ENCODE results near the gene SNX5. TPM values are rescaled to one million over a fixed set of nuclear protein-coding genes. Genes with fewer than 3 reads are reported as not detected.
A peak's percentile ranks its signal among the peaks of the same experiment; 100 is the strongest.

Gene SNX5
- total and polyA plus RNA-seq, 9 of the 15 experiments (the other 6 are each of a cell fraction or from before 2014, with no cell fraction given): 53.5 to 276 (median 160) TPM

- peak in 1 of 3 experiments; percentile 53; a peak in 2 of 6 replicates for TF ChIP-seq ZBTB11 (CRISPR knock-in tag; IDR thresholded peaks at IDR 0.05)
- peak; percentile 95 for TF ChIP-seq ZFX (CRISPR knock-in tag; IDR thresholded peaks at IDR 0.05)
- TF ChIP-seq NCOA4 (IDR thresholded peaks at IDR 0.05; ENCODE audit: partially characterized antibody): no peak
- TF ChIP-seq HNRNPLL (IDR thresholded peaks at IDR 0.05; ENCODE audit: low read depth, low read length, poor library complexity, severe bottlenecking): peak; percentile 77
- TF ChIP-seq PHF20 (IDR thresholded peaks at IDR 0.05; ENCODE audit: partially characterized antibody): peak; percentile 86
- TF ChIP-seq SRSF7 (optimal IDR thresholded peaks at IDR 0.05; ENCODE audit: low read depth, low read length): no peak
- peak; percentile 77 for TF ChIP-seq SNIP1 (IDR thresholded peaks at IDR 0.05; ENCODE audit: low read depth)
- 0 out of 2 replicates have a peak, but pooled peaks have one; percentile 21 for TF ChIP-seq KLF16 (IDR thresholded peaks at IDR 0.05)
- TF ChIP-seq MTA1 (IDR thresholded peaks at IDR 0.05; ENCODE audit: borderline replicate concordance): no peak
- no peak for TF ChIP-seq ZNF311 (CRISPR knock-in tag; IDR thresholded peaks at IDR 0.05)
- no peak for TF ChIP-seq MCM5 (IDR thresholded peaks at IDR 0.05; ENCODE audit: low read depth)
- TF ChIP-seq ESRRB (CRISPR knock-in tag; IDR thresholded peaks at IDR 0.05; ENCODE audit: borderline replicate concordance): no peak
- no peak for TF ChIP-seq HDGF (IDR thresholded peaks at IDR 0.05)
- no peak for TF ChIP-seq TRIM28 (IDR thresholded peaks at IDR 0.05)
- TF ChIP-seq POLR2AphosphoS5 (IDR thresholded peaks at IDR 0.05; ENCODE audit: control insufficient read depth, insufficient read depth, low read depth, low read length): peak; percentile 74; the same call in 1 of the 2 replicates
- no peak for TF ChIP-seq ZNF584 (CRISPR knock-in tag; IDR thresholded peaks at IDR 0.05; ENCODE audit: low read depth)
- TF ChIP-seq RBFOX2 (IDR thresholded peaks at IDR 0.05; ENCODE audit: low read depth, low read length): peak; percentile 98
- peak; percentile 83; the same call in 1 of the 2 replicates for TF ChIP-seq E2F5 (CRISPR knock-in tag; IDR thresholded peaks at IDR 0.05)
- no peak for TF ChIP-seq KLF10 (CRISPR knock-in tag; IDR thresholded peaks at IDR 0.05)
- peak; percentile 64; the same call in 1 of the 2 replicates for TF ChIP-seq ZNF175 (CRISPR knock-in tag; IDR thresholded peaks at IDR 0.05; ENCODE audit: low read depth)
- TF ChIP-seq PYGO2 (tag; IDR thresholded peaks at IDR 0.05): no peak
Measured at GRCh38 chr20:17968366-17969277, at the start of gene SNX5, which contains the start of gene MGME1 (continued).

Measured in K562 (cell line).